ENCODE data around the gene XDH.

The XDH gene

GRCh38 chr2:31363956-31364750 lies 50.4 kb downstream of the XDH start:
- no peak for DNase-seq

- no peak for DNase-seq
Observed at GRCh38 chr2:31362581-31362980, 52.0 kb downstream of the XDH start.

DNA sequence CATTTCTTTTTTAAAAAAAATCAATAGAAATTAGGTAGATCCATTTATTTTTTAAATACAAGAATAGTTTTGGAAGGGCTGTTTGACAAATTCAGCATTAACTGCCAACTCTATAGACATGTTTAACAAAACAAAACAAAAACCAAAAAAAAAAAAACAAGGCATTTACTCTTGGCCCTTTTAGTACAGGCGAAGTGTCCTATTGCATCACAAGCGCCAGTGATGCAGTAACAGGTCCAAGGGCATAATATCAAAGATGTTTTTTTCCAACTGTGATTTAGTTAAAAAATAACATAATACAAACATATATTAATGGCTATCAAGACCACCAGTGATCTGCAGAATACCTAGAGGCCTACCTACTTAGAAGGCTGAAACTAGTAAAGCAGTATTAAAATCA lies 55.3 kb downstream of the XDH start:
- no peak for DNase-seq

GRCh38 chr2:31354837-31355236 lies 59.7 kb downstream of the XDH start:
- DNase-seq, result no peak

DNA sequence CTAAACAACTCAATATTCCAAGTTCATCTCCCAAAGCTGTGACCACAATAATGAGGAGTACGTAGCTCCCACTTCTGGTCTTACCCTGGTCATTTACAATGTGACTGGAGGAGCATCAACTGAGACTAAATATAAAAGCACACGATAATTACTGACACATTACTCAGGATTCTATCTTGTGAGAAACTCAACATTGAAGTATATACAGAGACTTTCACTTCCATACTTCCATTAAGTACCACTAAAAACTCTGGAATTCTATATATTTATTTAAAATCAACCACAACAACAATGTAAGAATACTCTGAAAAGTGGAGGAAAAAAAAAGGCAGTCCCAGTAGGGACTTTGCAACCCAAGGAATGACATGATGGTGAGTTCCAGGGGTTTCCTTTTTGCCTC lies 61.4 kb downstream of the XDH start:
- DNase-seq, result no peak

DNA sequence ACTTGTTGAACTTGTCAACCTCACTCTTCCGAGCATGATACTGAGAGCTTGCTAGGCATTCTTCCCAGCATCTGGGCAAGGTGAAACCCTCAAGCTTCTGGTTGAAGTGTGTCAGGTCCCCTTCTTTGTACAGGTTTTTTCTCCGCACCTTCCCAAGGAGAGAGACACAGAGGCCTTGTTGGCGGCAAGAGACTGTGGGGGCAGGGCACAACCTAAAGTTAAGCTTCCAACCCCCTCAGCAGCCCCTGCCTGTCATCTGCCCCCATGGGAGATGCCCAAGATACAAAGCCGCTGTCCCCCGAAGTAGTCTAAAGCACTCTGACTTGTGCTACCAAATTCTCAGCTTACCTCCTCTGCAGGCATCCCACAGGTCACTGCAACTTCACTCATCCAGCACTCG lies 64.9 kb downstream of the XDH start:
- DNase-seq, result no peak

- DNase-seq, result no peak
Observed at GRCh38 chr2:31349160-31349559, 65.4 kb downstream of the XDH start.

- DNase-seq, result no peak
Observed at GRCh38 chr2:31348618-31349017, 65.9 kb downstream of the XDH start.

DNA sequence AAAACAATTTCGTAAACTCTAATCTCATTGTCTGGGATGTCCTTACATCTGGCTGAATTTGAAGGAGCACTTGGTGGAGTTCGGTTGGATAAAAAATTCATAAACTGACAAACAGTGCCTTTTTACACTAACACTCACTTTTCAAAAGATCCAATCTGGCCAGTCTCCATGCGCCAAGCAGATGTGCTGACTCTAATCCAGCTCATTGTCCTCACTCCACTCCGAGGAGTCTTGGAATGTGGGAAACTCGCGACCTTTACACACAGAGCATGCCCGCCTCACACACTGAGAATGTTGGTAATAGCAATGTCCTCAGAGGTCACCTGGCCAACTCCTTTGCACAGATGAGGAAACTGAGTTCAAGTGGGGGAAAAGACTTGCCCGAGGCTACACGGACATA lies 66.8 kb downstream of the XDH start:
- no peak for DNase-seq

DNA sequence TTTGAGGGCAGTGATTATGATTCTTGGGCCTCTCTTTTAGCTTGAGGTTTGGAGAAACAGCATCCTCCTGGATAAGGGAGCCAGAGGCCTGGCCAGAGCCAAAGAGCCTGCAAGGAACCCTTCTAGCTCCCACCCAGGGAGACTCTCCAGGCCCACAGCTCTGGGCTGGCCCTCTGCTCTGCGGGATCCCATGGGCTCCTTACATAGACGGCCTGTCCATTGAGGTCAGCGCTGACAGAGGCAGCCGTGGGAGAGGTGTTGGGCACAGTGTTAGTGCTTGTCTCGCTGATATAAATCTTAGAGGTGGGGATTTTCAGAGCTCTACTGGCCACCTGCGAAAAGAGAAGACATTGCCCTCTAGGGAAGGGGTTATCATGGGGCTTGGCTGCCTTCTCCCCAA lies 67.2 kb downstream of the XDH start:
- DNase-seq, result no peak

- no peak for DNase-seq
Observed at GRCh38 chr2:31344447-31344846, 70.1 kb downstream of the XDH start.

DNA sequence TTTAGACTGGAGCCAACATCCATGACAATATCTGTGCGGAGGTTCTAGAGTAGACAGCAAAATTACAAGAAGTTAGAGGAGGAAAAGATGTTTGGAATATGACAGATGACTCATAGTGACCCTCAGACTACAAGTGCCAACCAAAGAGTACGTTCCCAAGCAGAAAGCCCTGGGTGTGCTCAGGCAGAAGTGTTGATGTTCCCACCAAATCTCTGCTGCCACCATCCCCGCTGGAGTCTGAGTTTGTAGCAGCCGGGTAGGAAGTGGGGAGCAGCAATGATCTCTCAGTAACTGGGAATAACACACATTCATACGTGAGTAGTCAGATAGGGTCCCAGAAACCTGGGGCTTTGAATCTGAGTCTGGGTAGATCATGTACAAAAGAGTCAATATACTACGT lies 73.2 kb downstream of the XDH start:
- no peak for DNase-seq

- no peak for DNase-seq
Observed at GRCh38 chr2:31339696-31340095, 74.8 kb downstream of the XDH start.

GRCh38 chr2:31337860-31338259 lies 76.7 kb downstream of the XDH start:
- no peak for DNase-seq

- DNase-seq, result no peak
Observed at GRCh38 chr2:31337197-31337596, 77.3 kb downstream of the XDH start.

DNA sequence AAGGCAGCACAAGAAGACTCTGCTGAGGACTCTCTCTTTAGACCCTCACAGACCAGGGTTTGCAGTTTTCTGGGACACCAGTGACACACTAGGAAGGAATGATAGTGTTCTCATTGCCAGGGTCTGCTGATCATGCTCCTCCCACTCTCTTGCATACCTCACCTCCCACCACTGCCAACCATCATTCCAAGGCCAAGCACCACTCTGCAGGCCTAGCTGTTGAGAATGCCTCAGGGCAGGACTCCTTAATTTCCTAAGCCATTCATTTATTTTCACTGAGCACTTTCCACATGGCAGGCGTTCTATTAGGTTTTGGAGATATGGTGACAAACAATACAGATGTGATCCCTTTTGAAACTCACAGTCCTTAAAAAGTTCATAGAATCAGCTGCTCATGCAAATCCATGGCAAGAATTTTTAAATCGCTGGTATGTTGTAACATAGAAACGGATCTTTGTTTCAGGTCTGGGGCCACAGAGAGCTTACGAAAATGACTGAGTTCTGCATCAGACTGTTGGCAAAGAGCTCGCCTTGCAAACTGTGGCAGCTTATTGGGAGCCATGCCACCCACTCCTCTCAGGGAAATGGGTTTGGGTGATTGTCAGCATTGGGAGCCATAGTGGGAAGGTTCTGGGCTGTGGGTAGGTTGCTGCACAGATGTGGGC lies 78.5 kb downstream of the XDH start:
- DNase-seq, result no peak

- DNase-seq, result no peak
Observed at GRCh38 chr2:31334311-31335026, 80.1 kb downstream of the XDH start.

GRCh38 chr2:31333527-31334183 lies 80.9 kb downstream of the XDH start:
- peak; percentile 79 for DNase-seq

GRCh38 chr2:31333046-31333445 lies 81.5 kb downstream of the XDH start:
- no peak for DNase-seq

DNA sequence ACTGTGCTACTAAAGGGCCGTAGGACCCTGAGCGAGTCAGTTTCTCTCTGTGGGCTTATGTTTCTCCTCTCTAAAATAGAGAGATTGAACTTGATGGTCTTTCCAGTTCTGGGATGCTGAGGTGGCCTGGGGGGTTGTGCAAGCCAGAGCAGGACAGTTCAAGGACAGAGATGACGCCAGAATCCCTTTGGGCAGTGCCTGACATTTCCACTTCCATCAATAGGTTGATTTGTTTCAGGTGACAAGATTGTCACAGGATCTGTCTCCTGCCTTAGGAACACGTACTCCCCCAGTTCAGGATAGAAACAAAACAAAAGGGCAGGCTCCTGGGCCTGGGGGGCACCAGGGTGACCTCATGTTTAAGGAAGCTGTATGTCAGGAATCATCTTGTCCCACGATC lies 82.0 kb downstream of the XDH start:
- DNase-seq, result no peak

GRCh38 chr2:31331156-31331555 lies 83.4 kb downstream of the XDH start:
- DNase-seq, result no peak

DNA sequence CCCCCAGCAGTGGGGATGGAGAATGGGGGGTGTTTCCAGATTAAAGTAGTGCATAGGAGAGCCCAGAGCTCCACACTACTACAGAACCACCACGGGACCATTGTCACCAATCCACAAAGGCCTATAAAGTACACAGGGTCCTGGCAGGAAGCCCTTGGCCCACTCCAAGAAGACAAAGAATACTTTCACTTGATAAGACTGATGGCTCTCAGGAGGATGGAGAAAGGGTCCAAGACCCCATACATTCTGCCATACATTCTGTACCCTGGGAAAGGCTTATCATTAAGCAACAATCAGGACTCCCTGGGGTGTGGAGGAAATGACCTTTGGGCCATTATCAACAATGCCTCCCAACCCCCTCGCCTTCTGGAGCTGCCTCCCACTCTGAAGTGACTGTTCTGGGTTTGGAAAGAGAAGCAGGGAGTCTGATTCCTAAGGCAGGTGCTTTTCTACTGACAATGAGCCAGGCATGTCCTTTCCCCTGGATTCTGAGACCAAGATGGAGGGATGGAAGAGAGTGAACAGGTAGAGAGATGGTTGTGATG lies 85.4 kb downstream of the XDH start:
- no peak for DNase-seq

DNA sequence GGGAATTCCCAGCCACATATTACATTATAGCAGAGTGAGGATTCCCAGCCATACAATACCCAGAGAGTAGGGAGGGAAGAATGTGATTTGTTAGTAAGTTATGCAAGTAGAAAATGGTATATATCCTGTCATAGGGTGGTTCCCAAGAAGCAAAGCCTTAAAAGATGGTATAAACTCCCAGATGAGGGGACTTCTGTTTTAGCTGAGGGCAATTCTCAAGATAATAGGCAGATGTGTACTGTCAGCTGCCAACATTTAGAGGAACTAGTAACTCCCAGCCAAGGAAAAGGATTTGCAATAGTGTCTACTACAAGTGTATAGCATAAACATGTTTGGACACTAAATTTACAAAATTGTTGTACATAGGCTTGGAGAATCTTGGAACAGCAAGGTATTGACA lies 86.5 kb downstream of the XDH start:
- DNase-seq, result no peak

Measured in CD4-positive, alpha-beta T cell treated with Interleukin-4 for 1 hour (primary cell).